ENCODE data around the gene C17orf75. TPM values are rescaled to one million over a fixed set of nuclear protein-coding genes. Genes with fewer than 3 reads are reported as not detected.

C17orf75 gene
- total and polyA plus RNA-seq, 2 experiments from 2014 or later = 16.0 to 25.7 TPM

DNA sequence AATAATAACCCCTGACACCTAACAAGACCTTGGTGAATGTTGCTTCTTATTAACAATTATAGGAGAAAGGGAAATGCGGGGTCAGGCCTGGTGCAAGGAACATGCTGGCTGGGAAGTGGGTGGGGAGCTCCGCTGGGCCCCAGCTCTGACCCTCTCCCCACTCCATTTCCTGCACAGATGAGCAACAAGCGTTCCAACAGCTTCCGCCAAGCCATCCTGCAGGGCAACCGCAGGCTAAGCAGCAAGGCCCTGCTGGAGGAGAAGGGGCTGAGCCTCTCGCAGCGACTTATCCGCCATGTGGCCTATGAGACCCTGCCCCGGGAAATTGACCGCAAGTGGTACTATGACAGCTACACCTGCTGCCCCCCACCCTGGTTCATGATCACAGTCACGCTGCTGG lies 53.4 kb downstream of the C17orf75 start:
- Histone ChIP-seq H2AFZ (no peak overlapping the region), H3K4me3 (no peak overlapping the region), H3K4me2 (no peak overlapping the region), H3K27me3 (no peaks in the 10 kb centered on the region), H3K27ac (no peak overlapping the region), H3K9me3 (ENCODE audit: low read depth) (no peaks in the 10 kb centered on the region), H3K4me1 (ENCODE audit: insufficient read depth) (no peaks in the 10 kb centered on the region), H3K79me2 (no peaks in the 10 kb centered on the region), H3K9me2 (replicated peaks; ENCODE audit: insufficient read depth) (no peaks in the 10 kb centered on the region), H3K36me3 (replicated peaks; ENCODE audit: insufficient read depth, low read depth) (no peaks in the 10 kb centered on the region), H4K20me1 (ENCODE audit: insufficient read depth, poor library complexity, severe bottlenecking) (no peaks in the 10 kb centered on the region)
- TF ChIP-seq, protein P1, sequence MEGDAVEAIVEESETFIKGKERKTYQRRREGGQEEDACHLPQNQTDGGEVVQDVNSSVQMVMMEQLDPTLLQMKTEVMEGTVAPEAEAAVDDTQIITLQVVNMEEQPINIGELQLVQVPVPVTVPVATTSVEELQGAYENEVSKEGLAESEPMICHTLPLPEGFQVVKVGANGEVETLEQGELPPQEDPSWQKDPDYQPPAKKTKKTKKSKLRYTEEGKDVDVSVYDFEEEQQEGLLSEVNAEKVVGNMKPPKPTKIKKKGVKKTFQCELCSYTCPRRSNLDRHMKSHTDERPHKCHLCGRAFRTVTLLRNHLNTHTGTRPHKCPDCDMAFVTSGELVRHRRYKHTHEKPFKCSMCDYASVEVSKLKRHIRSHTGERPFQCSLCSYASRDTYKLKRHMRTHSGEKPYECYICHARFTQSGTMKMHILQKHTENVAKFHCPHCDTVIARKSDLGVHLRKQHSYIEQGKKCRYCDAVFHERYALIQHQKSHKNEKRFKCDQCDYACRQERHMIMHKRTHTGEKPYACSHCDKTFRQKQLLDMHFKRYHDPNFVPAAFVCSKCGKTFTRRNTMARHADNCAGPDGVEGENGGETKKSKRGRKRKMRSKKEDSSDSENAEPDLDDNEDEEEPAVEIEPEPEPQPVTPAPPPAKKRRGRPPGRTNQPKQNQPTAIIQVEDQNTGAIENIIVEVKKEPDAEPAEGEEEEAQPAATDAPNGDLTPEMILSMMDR (IDR thresholded peaks at IDR 0.05; ENCODE audit: poor library complexity) = no peak
- TF ChIP-seq EZH2phosphoT487 (IDR thresholded peaks at IDR 0.05; ENCODE audit: low read depth, severe bottlenecking, unreplicated experiment) (no peak), EZH2 (IDR thresholded peaks at IDR 0.05; ENCODE audit: borderline replicate concordance) (no peak)
- WGBS (ENCODE audit: low lambda C conversion rate, missing lambda C conversion rate) = 91% methylated on average over 11 of the region's 11 CpGs
- DNase-seq (ENCODE audit: low spot score) = no peak

DNA sequence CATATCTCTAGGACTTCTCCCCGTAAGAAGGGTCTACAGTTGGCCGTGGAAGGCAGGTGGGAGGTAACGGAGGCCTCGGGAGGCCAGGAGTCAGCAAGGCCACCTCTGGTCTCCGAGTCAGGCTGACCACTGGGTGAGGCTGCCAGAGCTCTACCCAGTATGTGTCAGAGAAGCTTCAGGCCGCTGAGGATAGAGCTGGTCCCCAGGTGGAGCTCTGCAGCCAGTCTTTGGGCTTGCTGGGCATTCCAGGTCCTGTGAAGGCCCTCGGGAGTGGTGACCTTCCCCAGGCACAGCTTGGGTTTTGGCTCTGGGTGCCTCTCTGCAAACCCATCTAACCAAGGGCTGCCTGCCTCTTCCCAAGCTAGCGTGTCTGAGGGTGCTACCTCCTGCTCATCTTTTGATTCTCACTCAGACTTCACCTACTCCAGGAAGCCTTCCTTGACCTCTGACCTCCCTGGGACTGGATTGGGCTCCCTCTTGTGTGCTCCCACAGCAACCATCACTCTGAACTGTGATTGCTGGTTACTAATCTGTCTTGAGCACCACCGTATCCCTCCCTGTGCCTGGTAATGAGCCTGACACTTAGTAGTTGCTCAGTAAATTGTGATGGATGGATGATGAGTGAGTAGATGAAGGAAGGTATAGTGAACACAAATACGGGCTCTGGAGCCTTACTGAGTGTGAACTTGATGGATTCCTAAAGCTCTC lies 54.0 kb downstream of the C17orf75 start:
- no peaks in the 10 kb centered on the region for H3K27me3 ChIP-seq
- H2AFZ ChIP-seq = no peak overlapping the region
- no peaks in the 10 kb centered on the region for H3K4me1 ChIP-seq (ENCODE audit: insufficient read depth)
- DNase-seq (ENCODE audit: low spot score) = no peak
- no peaks in the 10 kb centered on the region for H3K79me2 ChIP-seq
- H3K36me3 ChIP-seq (replicated peaks; ENCODE audit: insufficient read depth, low read depth) = no peaks in the 10 kb centered on the region
- no peaks in the 10 kb centered on the region for H4K20me1 ChIP-seq (ENCODE audit: insufficient read depth, poor library complexity, severe bottlenecking)
- no peak overlapping the region for H3K4me3 ChIP-seq
- TF ChIP-seq, protein P1 (IDR thresholded peaks at IDR 0.05; ENCODE audit: poor library complexity) = no peak
- TF ChIP-seq EZH2phosphoT487 (IDR thresholded peaks at IDR 0.05; ENCODE audit: low read depth, severe bottlenecking, unreplicated experiment) (no peak), EZH2 (IDR thresholded peaks at IDR 0.05; ENCODE audit: borderline replicate concordance) (no peak)
- H3K4me2 ChIP-seq = no peak overlapping the region
- H3K9me3 ChIP-seq (ENCODE audit: low read depth) = no peaks in the 10 kb centered on the region
- WGBS (ENCODE audit: low lambda C conversion rate, missing lambda C conversion rate) = 87% methylated on average over 10 of the region's 10 CpGs
- H3K27ac ChIP-seq = no peak overlapping the region
- no peaks in the 10 kb centered on the region for H3K9me2 ChIP-seq (replicated peaks; ENCODE audit: insufficient read depth)

DNA sequence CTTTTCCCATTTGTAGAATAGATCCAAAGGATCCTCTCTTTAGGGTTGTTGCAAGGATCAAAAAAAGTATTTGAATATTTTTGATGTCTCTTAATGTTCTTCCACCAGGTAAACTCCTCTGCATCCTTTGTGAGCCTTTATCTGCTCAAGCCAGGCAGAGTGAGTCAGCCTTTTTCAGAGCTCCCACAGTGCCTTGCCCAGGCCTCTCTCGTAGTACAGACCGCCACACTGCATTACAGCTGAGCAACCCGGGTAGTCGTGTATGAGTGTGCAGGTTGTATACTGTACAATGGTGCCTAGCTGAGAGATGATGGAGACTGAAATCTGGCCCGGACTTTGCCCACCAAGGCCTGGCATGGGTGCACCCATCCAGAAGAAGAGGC lies 55.5 kb downstream of the C17orf75 start:
- TF ChIP-seq EZH2 (IDR thresholded peaks at IDR 0.05; ENCODE audit: borderline replicate concordance) = no peak
- TF ChIP-seq, protein P1 (IDR thresholded peaks at IDR 0.05; ENCODE audit: poor library complexity) = no peak
- no peak for TF ChIP-seq EZH2phosphoT487 (IDR thresholded peaks at IDR 0.05; ENCODE audit: low read depth, severe bottlenecking, unreplicated experiment)
- WGBS (ENCODE audit: low lambda C conversion rate, missing lambda C conversion rate) = 88% methylated on average over 5 of the region's 5 CpGs
- H3K4me1 ChIP-seq (ENCODE audit: insufficient read depth) = no peaks in the 10 kb centered on the region
- no peaks in the 10 kb centered on the region for H3K9me3 ChIP-seq (ENCODE audit: low read depth)
- H3K27me3 ChIP-seq = no peaks in the 10 kb centered on the region
- H3K9me2 ChIP-seq (replicated peaks; ENCODE audit: insufficient read depth) = no peaks in the 10 kb centered on the region
- no peak overlapping the region for H3K27ac ChIP-seq
- H2AFZ ChIP-seq = no peak overlapping the region
- no peaks in the 10 kb centered on the region for H4K20me1 ChIP-seq (ENCODE audit: insufficient read depth, poor library complexity, severe bottlenecking)
- H3K4me3 ChIP-seq = no peak overlapping the region
- no peaks in the 10 kb centered on the region for H3K36me3 ChIP-seq (replicated peaks; ENCODE audit: insufficient read depth, low read depth)
- no peak overlapping the region for H3K4me2 ChIP-seq
- no peaks in the 10 kb centered on the region for H3K79me2 ChIP-seq
- no peak for DNase-seq (ENCODE audit: low spot score)
